ENCODE measurements around the gene CAP1.
"Not testable (repeated sequence)": the region's sequence is repeated elsewhere in the genome, so short reads cannot be mapped to it uniquely, and the experiment has no call there.

Gene CAP1

DNA sequence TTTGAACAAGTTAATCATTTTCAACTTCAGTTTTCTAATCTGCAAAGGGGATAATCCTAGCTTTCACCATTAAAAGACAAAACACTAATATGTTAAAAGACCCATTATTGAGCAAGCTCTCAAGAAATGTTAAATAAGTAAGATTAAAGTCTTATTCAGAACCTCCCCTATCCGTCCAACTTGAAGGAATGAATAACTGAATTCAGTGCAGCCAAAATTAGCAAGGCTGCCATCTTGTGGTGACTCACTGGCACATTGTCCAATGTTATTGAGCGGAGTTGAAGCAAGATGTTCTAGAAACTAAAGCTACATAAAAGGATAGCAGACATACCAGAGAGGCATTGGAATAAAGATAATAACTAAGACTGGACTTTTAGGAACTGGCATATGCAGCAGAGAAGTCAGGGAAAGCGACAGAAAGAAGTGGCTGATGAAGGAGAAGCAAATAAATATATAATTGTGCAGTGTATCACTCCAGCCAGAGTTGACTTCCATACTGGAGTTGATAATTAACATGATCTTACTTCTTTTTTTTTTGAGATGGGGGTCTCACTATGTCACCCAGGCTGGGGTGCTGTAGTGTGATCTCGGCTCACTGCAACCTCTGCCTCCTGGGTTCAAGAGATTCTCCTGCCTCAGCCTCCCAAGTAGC, 8.2 kb upstream of the CAP1 start:
- peak; percentile 42 for DNase-seq

- no peak for DNase-seq
Observed at GRCh38 chr1:40034869-40035268, 5.7 kb upstream of the CAP1 start.

DNA sequence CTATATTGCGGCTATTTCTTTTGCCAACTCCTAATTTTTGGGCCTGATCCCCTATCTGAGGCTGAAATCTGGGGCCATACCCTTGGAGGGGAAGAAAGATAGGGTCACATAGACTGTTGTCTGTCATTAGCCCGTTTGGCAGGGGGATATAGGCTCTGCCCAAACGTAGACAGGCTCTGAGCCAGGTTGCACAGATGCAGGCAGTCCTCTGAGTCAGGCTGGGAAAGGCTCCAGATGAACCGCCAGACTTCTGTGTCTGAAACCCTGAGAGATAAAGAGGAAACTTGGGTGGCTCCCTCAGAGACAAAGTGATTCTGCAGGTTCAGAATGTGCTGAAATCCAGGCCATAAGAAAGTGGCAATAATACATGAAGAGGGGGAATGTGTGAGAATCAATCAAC, 4.0 kb upstream of the CAP1 start:
- peak; percentile 82 for DNase-seq

DNA sequence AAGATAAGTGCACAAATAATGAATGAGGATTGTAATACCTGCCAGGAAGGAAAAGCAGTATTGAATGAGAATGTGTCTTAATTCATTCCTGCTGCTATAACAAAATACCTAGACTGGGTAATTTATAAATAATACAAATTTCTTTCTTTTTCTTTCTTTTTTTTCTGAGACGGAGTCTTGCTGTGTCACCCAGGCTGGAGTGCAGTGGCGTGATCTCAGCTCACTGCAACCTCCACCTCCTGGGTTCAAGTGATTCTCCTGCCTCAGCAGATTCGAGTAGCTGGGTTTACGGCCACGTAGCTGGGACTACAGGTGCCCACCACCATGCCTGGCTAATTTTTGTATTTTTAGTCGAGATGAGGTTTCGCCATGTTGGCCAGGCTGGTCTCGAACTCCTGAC, 3.3 kb upstream of the CAP1 start:
- not testable (repeated sequence) for DNase-seq

GRCh38 chr1:40038697-40039096, 1.8 kb upstream of the CAP1 start:
- DNase-seq, result no peak

DNA sequence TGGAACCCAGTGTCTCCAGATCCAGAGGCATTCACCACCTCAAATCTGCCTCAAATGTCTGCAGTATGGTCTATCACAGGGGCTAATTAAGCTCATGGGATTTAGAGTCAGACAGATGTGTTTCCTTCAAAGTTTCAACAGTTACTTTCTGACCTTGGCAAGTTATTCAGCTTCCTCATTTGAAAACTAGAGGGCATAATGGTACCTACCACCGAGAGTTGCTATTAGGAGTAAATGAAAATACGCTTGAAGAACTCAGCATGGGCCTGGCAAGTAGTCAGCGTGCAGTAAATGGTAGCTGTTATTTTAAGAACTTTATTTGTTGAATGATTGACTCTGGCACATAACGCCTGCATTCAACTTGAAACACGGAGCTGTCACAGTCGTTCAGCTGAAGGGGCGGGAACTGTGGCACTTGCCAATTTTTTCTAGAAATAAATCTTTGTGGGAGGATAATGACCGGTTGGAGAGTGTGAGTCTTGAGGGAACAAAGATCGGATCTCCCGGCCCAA, 1.2 kb upstream of the CAP1 start:
- DNase-seq, result no peak

DNA sequence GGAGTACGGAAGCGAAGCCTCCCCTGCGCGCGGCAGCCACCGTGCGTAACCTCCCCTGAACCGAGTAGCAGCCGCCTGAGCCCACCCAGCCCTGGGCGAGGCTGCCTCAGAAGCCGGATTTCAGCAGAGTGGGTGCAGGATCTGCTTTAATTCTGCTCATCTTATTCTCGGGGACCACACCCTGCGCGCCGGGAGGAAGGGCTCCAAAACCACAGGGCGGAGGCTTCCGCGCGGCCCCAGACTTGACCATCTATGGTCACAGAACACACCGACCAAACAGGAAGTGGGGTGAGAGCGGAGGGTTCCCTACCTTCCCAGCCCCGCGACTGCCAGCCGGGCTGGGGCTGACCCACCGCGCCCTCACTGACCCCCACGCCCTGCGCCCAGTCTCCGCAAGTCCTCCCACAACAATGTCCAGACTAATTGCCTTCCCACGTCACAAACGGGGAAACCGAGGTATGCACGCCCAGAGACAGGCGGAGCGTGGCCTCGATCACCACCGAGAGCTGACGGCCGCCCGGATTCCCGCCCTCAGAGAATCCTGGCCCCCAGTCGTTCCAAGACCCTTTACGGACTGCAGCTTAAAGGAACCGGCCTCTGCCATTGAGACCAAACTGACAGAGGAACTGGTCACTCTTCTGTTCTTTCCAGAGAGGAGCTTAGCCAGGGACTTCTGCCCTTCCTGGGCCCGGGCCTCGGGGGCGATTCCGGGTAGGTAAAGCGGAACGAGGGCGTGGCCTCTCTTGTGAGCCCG, 595 bp upstream of the CAP1 start:
- DNase-seq, result peak; percentile 76

DNA sequence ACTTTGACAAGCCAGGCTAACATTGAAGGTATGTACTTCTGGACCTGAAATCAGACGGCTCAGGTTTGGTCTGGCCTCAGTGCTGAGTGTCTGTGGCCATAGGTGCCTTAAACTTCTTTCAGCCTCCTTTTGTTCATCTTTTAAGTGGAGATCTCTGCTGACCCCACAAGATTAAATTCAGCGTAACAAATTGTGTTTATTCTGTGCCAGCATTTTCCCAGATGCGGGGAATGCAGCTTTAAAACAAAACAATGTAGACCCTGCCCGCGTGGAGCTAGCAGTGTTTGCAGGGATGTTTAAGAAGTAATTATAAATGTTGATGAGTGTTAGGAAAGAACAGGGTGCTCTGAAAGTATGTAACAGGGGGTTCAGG, 923 bp downstream of the CAP1 start:
- no peak for DNase-seq

DNA sequence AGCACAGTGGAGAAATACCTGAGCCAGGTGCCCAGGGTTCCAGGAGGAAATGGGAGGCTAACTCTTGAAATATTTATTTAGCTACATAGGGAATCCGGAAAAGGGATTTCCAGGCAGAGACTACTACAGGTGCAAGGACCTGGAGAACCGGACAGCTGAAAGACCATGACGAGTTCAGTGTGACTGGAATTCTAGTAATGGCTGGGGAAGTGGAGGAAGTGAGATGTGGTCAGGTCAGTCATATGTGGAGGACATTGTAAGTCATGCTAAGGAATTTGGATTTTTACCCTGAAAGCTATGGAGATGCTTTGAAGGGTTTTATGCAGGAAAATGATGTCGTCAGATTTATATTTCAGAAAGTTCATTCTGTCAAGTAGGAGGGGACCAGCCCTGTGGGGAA, 1.8 kb downstream of the CAP1 start:
- DNase-seq, result no peak

DNA sequence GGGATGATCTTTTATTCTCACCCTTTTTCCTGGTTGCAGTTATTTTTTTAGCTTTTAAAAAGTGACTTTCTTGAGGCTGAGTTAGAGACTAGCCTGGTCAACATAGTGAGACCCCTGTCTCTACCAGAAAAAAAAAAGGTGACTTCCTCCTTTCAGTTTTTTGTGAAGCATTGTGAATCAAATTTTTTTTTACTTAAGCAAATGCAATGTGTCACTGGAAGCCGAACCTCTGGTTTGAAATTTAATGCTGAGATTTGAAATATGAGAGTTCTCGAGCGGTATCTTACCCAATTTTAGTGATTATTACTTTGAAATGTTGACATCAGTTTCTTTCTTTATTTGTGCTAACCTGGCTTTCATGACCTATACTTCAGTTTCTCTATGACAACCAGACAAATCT, 3.6 kb downstream of the CAP1 start:
- no peak for DNase-seq

- DNase-seq, result peak; percentile 6
Observed at GRCh38 chr1:40045182-40045581, 4.7 kb downstream of the CAP1 start.

DNA sequence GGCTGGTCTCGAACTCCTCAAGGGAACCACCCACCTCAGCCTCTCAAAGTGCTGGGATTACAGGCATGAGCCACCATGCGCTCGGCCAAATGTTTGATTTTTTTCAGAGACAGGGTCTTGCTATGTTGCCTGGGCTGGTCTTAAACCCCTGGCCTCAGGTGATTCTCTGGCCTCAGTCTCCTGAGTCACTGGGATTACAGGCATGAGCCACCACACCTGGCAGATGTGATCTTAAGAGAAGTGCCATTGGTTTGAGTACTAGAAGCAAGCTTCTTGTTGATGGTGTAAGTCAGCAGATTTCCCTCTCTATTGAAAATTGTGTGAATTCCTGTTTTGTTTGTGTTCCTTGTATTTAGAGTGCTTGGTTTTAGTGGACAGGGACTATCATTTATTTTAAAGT, 5.2 kb downstream of the CAP1 start:
- no peak for DNase-seq

GRCh38 chr1:40047276-40047675, 6.7 kb downstream of the CAP1 start:
- DNase-seq, result no peak

DNA sequence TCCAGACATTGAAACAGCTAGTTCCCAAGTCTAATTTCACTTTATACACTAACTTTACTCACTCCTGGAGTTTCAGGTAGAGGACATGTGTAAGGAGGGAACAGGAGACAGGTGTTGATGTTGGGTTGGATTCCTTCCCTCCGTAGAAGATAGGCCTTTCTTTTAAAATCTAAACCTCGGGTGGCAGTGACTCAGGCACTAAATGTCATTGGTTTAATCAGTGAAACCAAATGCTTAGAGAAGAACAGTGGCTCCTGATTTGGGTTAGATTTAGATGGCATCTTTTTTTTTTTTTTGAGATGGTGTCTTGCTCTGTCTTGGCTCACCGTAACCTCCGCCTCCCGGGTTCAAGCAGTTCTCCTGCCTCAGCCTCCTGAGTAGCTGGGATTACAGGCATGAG, 7.2 kb downstream of the CAP1 start:
- DNase-seq, result no peak

DNA sequence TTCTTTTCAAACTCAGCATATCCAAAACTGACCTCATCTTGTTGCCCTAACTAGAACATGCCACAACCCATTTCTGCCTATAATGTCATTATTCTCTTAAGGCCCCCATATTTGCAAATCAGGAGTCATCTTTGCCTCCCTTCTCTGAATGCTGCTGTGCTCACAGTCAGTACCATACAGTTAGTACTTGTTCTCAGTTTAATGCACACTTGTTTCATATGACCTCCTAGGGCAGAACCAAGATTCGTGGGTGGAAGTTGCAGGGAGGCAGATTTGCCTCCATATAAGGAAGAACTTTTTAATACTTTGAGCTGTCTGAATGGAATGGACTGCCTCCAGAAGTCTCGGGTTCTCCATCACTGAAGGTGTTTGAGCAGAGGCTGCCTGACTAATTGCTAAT, 9.2 kb downstream of the CAP1 start:
- DNase-seq, result no peak

GRCh38 chr1:40050863-40051262, 10.3 kb downstream of the CAP1 start:
- no peak for DNase-seq

GRCh38 chr1:40053138-40053887, 12.8 kb downstream of the CAP1 start:
- no peak for DNase-seq

DNA sequence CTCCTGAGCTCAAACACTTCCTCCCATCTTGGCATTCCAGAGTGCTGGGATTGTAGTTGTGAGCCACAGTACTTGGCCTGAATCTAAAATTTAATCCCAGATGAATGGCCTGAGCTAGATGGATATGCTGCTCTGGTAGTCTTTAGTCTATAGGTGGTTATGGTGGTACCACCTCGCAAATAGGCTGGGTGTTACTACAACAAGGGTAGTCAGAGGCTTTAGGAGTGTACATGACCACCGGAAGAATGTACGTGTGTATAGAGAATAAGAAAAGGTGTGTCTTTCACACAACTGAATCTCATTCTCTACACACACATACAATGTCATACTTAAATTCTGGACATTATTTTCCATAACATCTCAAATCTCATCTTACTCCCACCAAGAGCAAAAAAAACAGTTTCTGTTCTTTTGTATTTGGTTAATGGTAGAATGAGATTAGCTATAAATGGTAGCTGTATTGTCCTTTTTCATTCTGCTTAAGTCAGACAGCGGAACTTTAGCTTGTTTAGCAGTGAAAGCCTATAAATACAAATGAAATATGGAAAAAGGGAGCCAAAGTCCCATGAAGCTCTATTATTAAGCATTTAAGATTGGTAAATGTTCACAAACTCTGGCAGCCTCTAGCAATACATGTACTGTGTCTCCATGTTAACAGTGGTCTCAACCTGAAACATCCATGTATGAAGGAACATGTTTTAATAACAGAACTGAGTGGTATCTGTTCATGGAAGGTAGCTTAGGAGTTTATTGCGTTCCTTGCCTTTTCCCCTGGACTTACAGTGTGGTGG, 16.2 kb downstream of the CAP1 start:
- DNase-seq, result no peak

- no peak for DNase-seq
Observed at GRCh38 chr1:40057310-40058030, 16.9 kb downstream of the CAP1 start.

DNA sequence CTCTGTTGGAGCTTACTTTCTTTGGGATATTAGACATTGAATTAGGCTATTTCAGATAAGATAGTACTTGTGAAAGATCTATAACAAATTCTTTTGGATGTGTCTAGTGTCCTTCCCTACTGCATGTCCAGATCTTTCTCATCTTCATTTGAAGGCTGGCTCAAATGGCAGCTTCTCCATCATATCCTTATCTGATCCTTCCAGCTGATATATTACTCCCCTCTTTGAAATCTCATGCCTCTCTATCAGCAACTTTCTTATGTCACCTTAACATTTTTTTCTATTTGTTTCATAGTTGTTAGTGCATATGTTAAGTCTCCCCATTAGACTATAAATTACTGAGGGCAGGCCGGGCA, 17.5 kb downstream of the CAP1 start:
- no peak for DNase-seq

DNA sequence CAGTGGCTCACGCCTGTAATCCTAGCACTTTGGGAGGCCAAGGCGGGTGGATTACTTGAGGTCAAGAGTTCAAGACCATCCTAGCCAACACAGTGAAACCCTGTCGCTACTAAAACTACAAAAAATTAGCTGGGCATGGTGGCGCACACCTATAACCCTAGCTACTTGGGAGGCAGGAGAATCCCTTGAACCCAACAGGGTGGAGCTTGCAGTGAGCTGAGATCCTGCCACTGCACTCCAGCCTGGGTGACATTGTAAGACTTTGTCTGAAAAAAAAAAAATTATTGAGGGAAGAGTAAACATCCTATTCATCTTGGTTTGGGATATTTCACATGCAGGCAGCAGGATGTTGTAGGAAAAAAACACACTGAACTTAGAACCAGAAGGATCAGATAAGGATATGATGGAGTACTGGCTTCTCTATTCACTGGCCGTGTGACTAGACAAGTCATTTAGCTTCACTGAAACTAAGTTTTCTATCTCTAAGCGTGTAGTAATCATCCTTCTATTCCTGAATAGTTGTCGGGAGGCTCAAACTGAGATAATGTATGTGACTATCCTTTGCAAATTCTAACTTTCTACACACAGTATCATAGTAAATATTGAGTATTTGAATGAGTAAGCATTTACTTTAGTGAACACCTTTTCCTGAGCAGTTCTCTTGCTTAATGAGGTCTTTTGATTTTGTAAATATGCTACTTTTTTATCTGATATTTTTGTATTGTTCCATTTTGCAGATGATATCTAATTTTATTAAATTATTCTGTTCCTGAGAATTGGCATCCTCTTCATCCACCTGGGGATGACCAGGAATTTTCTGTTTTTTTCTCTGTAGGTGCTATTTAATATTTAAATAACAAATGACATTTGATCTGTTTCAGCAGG, 18.2 kb downstream of the CAP1 start:
- no peak for DNase-seq
